ENCODE data around the gene IL22RA2. TPM values are rescaled to one million over a fixed set of nuclear protein-coding genes. Genes with fewer than 3 reads are reported as not detected.

Gene IL22RA2
- polyA plus RNA-seq, 1 of the 3 experiments (the other 2 are of a cell fraction): not detected

DNA sequence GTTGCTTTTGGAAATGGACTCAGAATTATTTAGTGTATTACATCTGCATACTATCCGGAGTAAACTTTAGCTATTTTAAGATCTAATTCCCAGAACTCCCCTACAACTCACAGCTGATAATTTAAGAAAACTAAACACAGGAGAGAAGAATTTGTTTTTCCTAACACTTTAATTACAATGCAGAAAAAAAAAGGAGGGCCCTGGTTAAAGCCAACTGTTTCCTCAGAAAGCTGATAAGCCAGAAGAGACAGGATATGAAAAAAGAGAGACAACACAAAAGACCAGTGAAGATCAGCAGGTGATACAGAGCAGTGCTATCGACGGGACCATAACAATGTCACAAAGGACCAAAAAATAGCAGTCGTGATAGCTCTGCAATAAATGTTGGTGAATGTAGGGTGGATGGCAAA is 39.9 kb upstream of the IL22RA2 start:
- H3K9ac ChIP-seq: no peak overlapping the region
- ChIA-PET POLR2A (interaction anchor here (0.6 kb wide), 1 partner anchor 24 kb away, joined by 3 read pairs; no protein-coding TSS in a partner anchor), CTCF (interaction anchor here (1.1 kb wide), 1 partner anchor 101 kb away, joined by 4 read pairs; no protein-coding TSS in a partner anchor)
- no peak overlapping the region for H3K4me2 ChIP-seq
- H3F3A ChIP-seq (replicated peaks; ENCODE audit: insufficient read depth): no peaks in the 10 kb centered on the region
- H2AFZ ChIP-seq (ENCODE audit: low read depth): no peak overlapping the region
- H3K27me3 ChIP-seq (ENCODE audit: insufficient read depth): no peaks in the 10 kb centered on the region
- no peak for DNase-seq
- peaks cover 0 to 3% of the 10 kb centered on the region in 2 experiments for H3K36me3 ChIP-seq (replicated peaks in 1 of 2; ENCODE audit: control insufficient read depth in 1 of 2, insufficient read depth in 2 of 2, low read length in 1 of 2)
- no peak overlapping the region for H3K27ac ChIP-seq (ENCODE audit: low read depth in 2 of 2, low read length in 1 of 2)
- whole genome bisulfite sequencing (ENCODE audit: low lambda C conversion rate): 92% methylated on average over 4 of the region's 4 CpGs
- no peak overlapping the region for H3K4me3 ChIP-seq (ENCODE audit: low read depth in 2 of 2, low read length in 1 of 2)
- H3K79me2 ChIP-seq (ENCODE audit: insufficient read depth): peaks cover 79% of the 10 kb centered on the region
- no peaks in the 10 kb centered on the region for H3K9me2 ChIP-seq
- peaks cover 0 to 19% of the 10 kb centered on the region in 2 experiments; a peak in 2 of 4 replicates for H3K4me1 ChIP-seq (ENCODE audit: control insufficient read depth in 1 of 2, insufficient read depth in 2 of 2, low read depth in 1 of 2, low read length in 1 of 2)
- no peak for TF ChIP-seq TCF12 (IDR thresholded peaks at IDR 0.05)
- TF ChIP-seq, protein P1, sequence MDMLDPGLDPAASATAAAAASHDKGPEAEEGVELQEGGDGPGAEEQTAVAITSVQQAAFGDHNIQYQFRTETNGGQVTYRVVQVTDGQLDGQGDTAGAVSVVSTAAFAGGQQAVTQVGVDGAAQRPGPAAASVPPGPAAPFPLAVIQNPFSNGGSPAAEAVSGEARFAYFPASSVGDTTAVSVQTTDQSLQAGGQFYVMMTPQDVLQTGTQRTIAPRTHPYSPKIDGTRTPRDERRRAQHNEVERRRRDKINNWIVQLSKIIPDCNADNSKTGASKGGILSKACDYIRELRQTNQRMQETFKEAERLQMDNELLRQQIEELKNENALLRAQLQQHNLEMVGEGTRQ (IDR thresholded peaks at IDR 0.05; ENCODE audit: borderline replicate concordance, low read depth, low read length): no peak
- TF ChIP-seq, protein P2, sequence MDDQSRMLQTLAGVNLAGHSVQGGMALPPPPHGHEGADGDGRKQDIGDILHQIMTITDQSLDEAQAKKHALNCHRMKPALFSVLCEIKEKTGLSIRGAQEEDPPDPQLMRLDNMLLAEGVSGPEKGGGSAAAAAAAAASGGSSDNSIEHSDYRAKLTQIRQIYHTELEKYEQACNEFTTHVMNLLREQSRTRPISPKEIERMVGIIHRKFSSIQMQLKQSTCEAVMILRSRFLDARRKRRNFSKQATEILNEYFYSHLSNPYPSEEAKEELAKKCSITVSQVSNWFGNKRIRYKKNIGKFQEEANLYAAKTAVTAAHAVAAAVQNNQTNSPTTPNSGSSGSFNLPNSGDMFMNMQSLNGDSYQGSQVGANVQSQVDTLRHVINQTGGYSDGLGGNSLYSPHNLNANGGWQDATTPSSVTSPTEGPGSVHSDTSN (IDR thresholded peaks at IDR 0.05): no peak
- TF ChIP-seq POLR2AphosphoS5 (IDR thresholded peaks at IDR 0.05; ENCODE audit: low read depth, low read length): no peak
- TF ChIP-seq TEAD4 (IDR thresholded peaks at IDR 0.05; ENCODE audit: borderline replicate concordance, insufficient read depth): no peak
- TF ChIP-seq NRF1 (IDR thresholded peaks at IDR 0.05; ENCODE audit: low read depth, low read length): no peak
- TF ChIP-seq EZH2phosphoT487 (IDR thresholded peaks at IDR 0.05; ENCODE audit: borderline replicate concordance, low read depth): no peak
- TF ChIP-seq RXRA (IDR thresholded peaks at IDR 0.05; ENCODE audit: borderline replicate concordance, low read depth): no peak
- TF ChIP-seq TAF1 (IDR thresholded peaks at IDR 0.05; ENCODE audit: borderline replicate concordance, low read depth, low read length): no peak
- TF ChIP-seq JUND (IDR thresholded peaks at IDR 0.05): no peak
- TF ChIP-seq MXI1 (IDR thresholded peaks at IDR 0.05; ENCODE audit: low read depth, low read length): no peak
- TF ChIP-seq, protein P3, sequence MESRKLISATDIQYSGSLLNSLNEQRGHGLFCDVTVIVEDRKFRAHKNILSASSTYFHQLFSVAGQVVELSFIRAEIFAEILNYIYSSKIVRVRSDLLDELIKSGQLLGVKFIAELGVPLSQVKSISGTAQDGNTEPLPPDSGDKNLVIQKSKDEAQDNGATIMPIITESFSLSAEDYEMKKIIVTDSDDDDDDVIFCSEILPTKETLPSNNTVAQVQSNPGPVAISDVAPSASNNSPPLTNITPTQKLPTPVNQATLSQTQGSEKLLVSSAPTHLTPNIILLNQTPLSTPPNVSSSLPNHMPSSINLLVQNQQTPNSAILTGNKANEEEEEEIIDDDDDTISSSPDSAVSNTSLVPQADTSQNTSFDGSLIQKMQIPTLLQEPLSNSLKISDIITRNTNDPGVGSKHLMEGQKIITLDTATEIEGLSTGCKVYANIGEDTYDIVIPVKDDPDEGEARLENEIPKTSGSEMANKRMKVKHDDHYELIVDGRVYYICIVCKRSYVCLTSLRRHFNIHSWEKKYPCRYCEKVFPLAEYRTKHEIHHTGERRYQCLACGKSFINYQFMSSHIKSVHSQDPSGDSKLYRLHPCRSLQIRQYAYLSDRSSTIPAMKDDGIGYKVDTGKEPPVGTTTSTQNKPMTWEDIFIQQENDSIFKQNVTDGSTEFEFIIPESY (IDR thresholded peaks at IDR 0.05; ENCODE audit: borderline replicate concordance, low read depth): no peak
- TF ChIP-seq GATA2 (CRISPR knock-in tag; IDR thresholded peaks at IDR 0.05): no peak
- no peak for TF ChIP-seq YY1 (IDR thresholded peaks at IDR 0.05; ENCODE audit: low read depth)
- peaks cover 13% of the 10 kb centered on the region for H4K20me1 ChIP-seq (ENCODE audit: insufficient read depth)
- H3K9me3 ChIP-seq: no peaks in the 10 kb centered on the region

DNA sequence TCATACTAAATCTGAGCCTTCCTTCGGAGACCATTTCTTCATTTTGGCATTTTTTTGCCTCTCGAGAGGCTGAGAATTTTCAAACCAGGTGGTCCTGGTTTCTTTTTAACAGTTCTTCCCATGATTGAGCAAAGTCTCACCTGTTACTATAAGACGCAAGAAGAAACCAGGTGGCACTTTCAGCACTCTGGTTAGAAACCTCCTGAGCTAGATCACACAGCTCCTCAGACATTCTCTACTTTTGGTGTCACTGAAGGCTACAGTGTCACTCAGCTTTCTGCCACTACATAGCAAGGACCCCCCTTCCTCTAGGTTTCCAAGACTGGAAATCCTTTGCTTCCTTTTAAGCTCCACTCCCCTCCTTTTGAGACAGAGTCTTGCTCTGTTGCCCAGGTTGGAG is 38.5 kb upstream of the IL22RA2 start:
- H3K4me1 ChIP-seq (ENCODE audit: control insufficient read depth in 1 of 2, insufficient read depth in 2 of 2, low read depth in 1 of 2, low read length in 1 of 2): peaks cover 0 to 7% of the 10 kb centered on the region in 2 experiments; a peak in 2 of 4 replicates
- peaks cover 0 to 3% of the 10 kb centered on the region in 2 experiments for H3K36me3 ChIP-seq (replicated peaks in 1 of 2; ENCODE audit: control insufficient read depth in 1 of 2, insufficient read depth in 2 of 2, low read length in 1 of 2)
- peaks cover 75% of the 10 kb centered on the region for H3K79me2 ChIP-seq (ENCODE audit: insufficient read depth)
- H3K4me2 ChIP-seq: no peak overlapping the region
- peaks cover 13% of the 10 kb centered on the region for H4K20me1 ChIP-seq (ENCODE audit: insufficient read depth)
- H3F3A ChIP-seq (replicated peaks; ENCODE audit: insufficient read depth): no peaks in the 10 kb centered on the region
- H3K9me2 ChIP-seq: no peaks in the 10 kb centered on the region
- no peak for DNase-seq
- POLR2A ChIA-PET: no interaction called here
- WGBS (ENCODE audit: low lambda C conversion rate): 98% methylated on average over 3 of the region's 3 CpGs
- no peaks in the 10 kb centered on the region for H3K27me3 ChIP-seq (ENCODE audit: insufficient read depth)
- H3K27ac ChIP-seq (ENCODE audit: low read depth in 2 of 2, low read length in 1 of 2): no peak overlapping the region
- CTCF ChIA-PET: no interaction called here
- no peak overlapping the region for H3K9ac ChIP-seq
- H2AFZ ChIP-seq (ENCODE audit: low read depth): no peak overlapping the region
- no peaks in the 10 kb centered on the region for H3K9me3 ChIP-seq
- no peak overlapping the region for H3K4me3 ChIP-seq (ENCODE audit: low read depth in 2 of 2, low read length in 1 of 2)
- TF ChIP-seq MXI1 (IDR thresholded peaks at IDR 0.05; ENCODE audit: low read depth, low read length): no peak
- TF ChIP-seq EZH2phosphoT487 (IDR thresholded peaks at IDR 0.05; ENCODE audit: borderline replicate concordance, low read depth): no peak
- TF ChIP-seq SMC3 (IDR thresholded peaks at IDR 0.05; ENCODE audit: low read depth, low read length): no peak
- TF ChIP-seq, protein P4, sequence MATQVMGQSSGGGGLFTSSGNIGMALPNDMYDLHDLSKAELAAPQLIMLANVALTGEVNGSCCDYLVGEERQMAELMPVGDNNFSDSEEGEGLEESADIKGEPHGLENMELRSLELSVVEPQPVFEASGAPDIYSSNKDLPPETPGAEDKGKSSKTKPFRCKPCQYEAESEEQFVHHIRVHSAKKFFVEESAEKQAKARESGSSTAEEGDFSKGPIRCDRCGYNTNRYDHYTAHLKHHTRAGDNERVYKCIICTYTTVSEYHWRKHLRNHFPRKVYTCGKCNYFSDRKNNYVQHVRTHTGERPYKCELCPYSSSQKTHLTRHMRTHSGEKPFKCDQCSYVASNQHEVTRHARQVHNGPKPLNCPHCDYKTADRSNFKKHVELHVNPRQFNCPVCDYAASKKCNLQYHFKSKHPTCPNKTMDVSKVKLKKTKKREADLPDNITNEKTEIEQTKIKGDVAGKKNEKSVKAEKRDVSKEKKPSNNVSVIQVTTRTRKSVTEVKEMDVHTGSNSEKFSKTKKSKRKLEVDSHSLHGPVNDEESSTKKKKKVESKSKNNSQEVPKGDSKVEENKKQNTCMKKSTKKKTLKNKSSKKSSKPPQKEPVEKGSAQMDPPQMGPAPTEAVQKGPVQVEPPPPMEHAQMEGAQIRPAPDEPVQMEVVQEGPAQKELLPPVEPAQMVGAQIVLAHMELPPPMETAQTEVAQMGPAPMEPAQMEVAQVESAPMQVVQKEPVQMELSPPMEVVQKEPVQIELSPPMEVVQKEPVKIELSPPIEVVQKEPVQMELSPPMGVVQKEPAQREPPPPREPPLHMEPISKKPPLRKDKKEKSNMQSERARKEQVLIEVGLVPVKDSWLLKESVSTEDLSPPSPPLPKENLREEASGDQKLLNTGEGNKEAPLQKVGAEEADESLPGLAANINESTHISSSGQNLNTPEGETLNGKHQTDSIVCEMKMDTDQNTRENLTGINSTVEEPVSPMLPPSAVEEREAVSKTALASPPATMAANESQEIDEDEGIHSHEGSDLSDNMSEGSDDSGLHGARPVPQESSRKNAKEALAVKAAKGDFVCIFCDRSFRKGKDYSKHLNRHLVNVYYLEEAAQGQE (IDR thresholded peaks at IDR 0.05; ENCODE audit: low read depth, low read length): no peak
- TF ChIP-seq RCOR1 (IDR thresholded peaks at IDR 0.05; ENCODE audit: low read length): no peak
- no peak for TF ChIP-seq RAD21 (IDR thresholded peaks at IDR 0.05; ENCODE audit: low read length)
- no peak for TF ChIP-seq JUND (IDR thresholded peaks at IDR 0.05)
- TF ChIP-seq, protein P5, sequence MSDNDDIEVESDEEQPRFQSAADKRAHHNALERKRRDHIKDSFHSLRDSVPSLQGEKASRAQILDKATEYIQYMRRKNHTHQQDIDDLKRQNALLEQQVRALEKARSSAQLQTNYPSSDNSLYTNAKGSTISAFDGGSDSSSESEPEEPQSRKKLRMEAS (IDR thresholded peaks at IDR 0.05; ENCODE audit: low read depth): no peak
- no peak for TF ChIP-seq NRF1 (IDR thresholded peaks at IDR 0.05; ENCODE audit: low read depth, low read length)
- no peak for TF ChIP-seq YY1 (IDR thresholded peaks at IDR 0.05; ENCODE audit: low read depth)
